Common myeloid progenitor, CD34-positive (primary cell): ENCODE measurements around the gene TANGO2.

Experiments used
- CTCF ChIA-PET: fragments of 350-600 bp; sonication (Branson Sonifier 250); formaldehyde crosslinking; loops from one replicate; lab custom pipeline; 2021; ENCODE audit warnings: antibody characterized with exemption; lab: Charles Lee
- POLR2A ChIA-PET: fragments of 350-600 bp; sonication (Branson Sonifier 250); formaldehyde crosslinking; loops from one replicate; lab custom pipeline; 2021; ENCODE audit warnings: antibody characterized with exemption; lab: Charles Lee
- DNase-seq, 3 donors: peaks; one replicate each; pipeline versions ENCODE4 v3.0.0 to v3.0.0-alpha.2; 2013
- H3K27ac ChIP-seq, 2 experiments: 1 replicate in 1 of 2; 2 replicates in 1 of 2; pipeline ENCODE4 v1.7.0; 2013; ENCODE audit warnings: inconsistent platforms in 2 of 2, low read length in 2 of 2, mild to moderate bottlenecking in 2 of 2, low read depth in 1 of 2, moderate library complexity in 1 of 2; ENCODE audit not compliant: severe bottlenecking in 2 of 2, insufficient read depth in 1 of 2, poor library complexity in 1 of 2
- H3K27me3 ChIP-seq, 5 experiments: replicated peaks in 2 of 5; 1 replicate in 3 of 5; 2 replicates in 2 of 5; pipeline versions ENCODE4 v1.6.1 to v1.7.0; 2013; ENCODE audit warnings: low read length in 4 of 5, mild to moderate bottlenecking in 2 of 5, moderate library complexity in 2 of 5, inconsistent platforms in 1 of 5; ENCODE audit not compliant: insufficient read depth in 5 of 5, control insufficient read depth in 4 of 5
- H3K36me3 ChIP-seq, 4 experiments: 1 replicate in 2 of 4; 2 replicates in 2 of 4; pipeline versions ENCODE4 v1.6.1 to v1.7.0; 2013; ENCODE audit warnings: low read length in 3 of 4, control low read depth in 1 of 4, mild to moderate bottlenecking in 1 of 4; ENCODE audit not compliant: control insufficient read depth in 4 of 4, insufficient read depth in 4 of 4
- H3K4me1 ChIP-seq, 4 experiments: 1 replicate in 3 of 4; 2 replicates in 1 of 4; pipeline versions ENCODE4 v1.6.1 to v1.7.1; 2013; ENCODE audit warnings: low read length in 3 of 4, mild to moderate bottlenecking in 3 of 4, control low read depth in 1 of 4, inconsistent platforms in 1 of 4, moderate library complexity in 1 of 4; ENCODE audit not compliant: control insufficient read depth in 4 of 4, insufficient read depth in 4 of 4; ENCODE audit errors: control extremely low read depth in 1 of 4
- H3K4me3 ChIP-seq, 7 experiments: 1 replicate in 4 of 7; 2 replicates in 3 of 7; pipeline versions ENCODE4 v1.5.1 to v1.7.0; 2013; ENCODE audit warnings: mild to moderate bottlenecking in 7 of 7, low read length in 6 of 7, moderate library complexity in 6 of 7, inconsistent platforms in 2 of 7, low read depth in 2 of 7, control low read depth in 1 of 7; ENCODE audit not compliant: insufficient read depth in 4 of 7, control insufficient read depth in 1 of 7; ENCODE audit errors: extremely low read depth in 1 of 7
- H3K9me3 ChIP-seq, 5 experiments: 1 replicate in 4 of 5; 2 replicates in 1 of 5; pipeline versions ENCODE4 v1.6.1 to v1.7.1; 2013; ENCODE audit warnings: low read length in 4 of 5, mild to moderate bottlenecking in 2 of 5, inconsistent platforms in 1 of 5, low read depth in 1 of 5, moderate library complexity in 1 of 5; ENCODE audit not compliant: control insufficient read depth in 4 of 5, insufficient read depth in 2 of 5; ENCODE audit errors: control extremely low read depth in 1 of 5
- WGBS: methylation state at CpG from one replicate; pipeline ENCODE4 v1.1.5; 2013; ENCODE audit not compliant: insufficient coverage; 5-methylcytosine and 5-hydroxymethylcytosine counted together

The TANGO2 gene

GRCh38 chr22:20116376-20116950 lies 95.6 kb downstream of the TANGO2 start:
- Histone ChIP-seq H3K4me1 (peaks cover 10 to 34% (median 27%) of the 10 kb centered on the region in 4 experiments), H3K27me3 (no peaks in the 10 kb centered on the region), H3K36me3 (peaks cover 4 to 70% (median 48%) of the 10 kb centered on the region in 4 experiments), H3K9me3 (no peaks in the 10 kb centered on the region), H3K27ac (peak overlapping the region; percentile 85 to 96), H3K4me3 (peak overlapping the region; percentile 58 to 98 (median 84))
- ChIA-PET CTCF (interaction anchor here (1.5 kb wide), 1 partner anchor 13 kb away, joined by 5 read pairs; no protein-coding TSS in a partner anchor), POLR2A (no interaction called here)
- DNase-seq, result no peak
- WGBS, result 10% methylated on average over 13 of the region's 27 CpGs
